IPS DF 6.9 (cell line): Measurements from ENCODE around the gene KRT2.

Experiments
- DNase-seq: peaks from one replicate; pipeline ENCODE4 v3.0.0-alpha.2; 2013; ENCODE audit warnings: low read depth, low spot score
- H3K27ac ChIP-seq: one replicate; pipeline ENCODE4 v1.5.1; 2013; ENCODE audit warnings: low read length, control low read depth
- H3K27me3 ChIP-seq: 2 replicates; pipeline ENCODE4 v1.6.1; 2013; ENCODE audit warnings: mild to moderate bottlenecking, low read length; ENCODE audit not compliant: control insufficient read depth, insufficient read depth
- H3K36me3 ChIP-seq: 2 replicates; pipeline ENCODE4 v1.6.1; 2013; ENCODE audit warnings: low read length; ENCODE audit not compliant: control insufficient read depth, insufficient read depth
- H3K4me1 ChIP-seq: 2 replicates; pipeline ENCODE4 v1.6.1; 2013; ENCODE audit warnings: low read length; ENCODE audit not compliant: control insufficient read depth, insufficient read depth
- H3K4me3 ChIP-seq: 2 replicates; pipeline ENCODE4 v1.5.1; 2013; ENCODE audit warnings: mild to moderate bottlenecking, low read length
- H3K9me3 ChIP-seq: 2 replicates; pipeline ENCODE4 v1.6.1; 2013; ENCODE audit warnings: low read length, inconsistent platforms; ENCODE audit not compliant: control insufficient read depth, insufficient read depth
- WGBS: extraction: QIAGEN DNeasy Blood & Tissue Kit; methylation state at CpG from one replicate; pipeline ENCODE4 v1.1.7; 2013; ENCODE audit warnings: mixed read lengths, missing lambda C conversion rate; ENCODE audit not compliant: insufficient read length, insufficient coverage; 5-methylcytosine and 5-hydroxymethylcytosine counted together

Gene KRT2

GRCh38 chr12:52651726-52652261, at the start of gene KRT2:
Gene KRT2, minus strand, starts transcription at chr12:52652211. Its CDS starts 69 bp downstream, at chr12:52652142.
- Histone ChIP-seq H3K36me3 (no peaks in the 10 kb centered on the region), H3K4me1 (no peaks in the 10 kb centered on the region), H3K9me3 (no peaks in the 10 kb centered on the region), H3K27ac (no peak within 1 kb of the TSS), H3K27me3 (no peaks in the 10 kb centered on the region), H3K4me3 (no peak within 1 kb of the TSS)
- no peak for DNase-seq
- WGBS = no CpG with 5 or more reads among the region's 16 CpGs

GRCh38 chr12:52701281-52701680, 49.3 kb upstream of the KRT2 start:
- H3K36me3 ChIP-seq = no peaks in the 10 kb centered on the region
- no peak overlapping the region for H3K27ac ChIP-seq
- no CpG with 5 or more reads among the region's 12 CpGs for WGBS
- H3K4me3 ChIP-seq = no peak overlapping the region
- no peaks in the 10 kb centered on the region for H3K9me3 ChIP-seq
- no peak for DNase-seq
- H3K4me1 ChIP-seq = 0 out of 2 replicates have a peak, but pooled peaks cover 1% of the 10 kb centered on the region
- H3K27me3 ChIP-seq = no peaks in the 10 kb centered on the region

- Histone ChIP-seq H3K4me3 (no peak overlapping the region), H3K4me1 (0 out of 2 replicates have a peak, but pooled peaks cover 1% of the 10 kb centered on the region), H3K27me3 (no peaks in the 10 kb centered on the region), H3K9me3 (no peaks in the 10 kb centered on the region), H3K36me3 (no peaks in the 10 kb centered on the region), H3K27ac (no peak overlapping the region)
- DNase-seq = no peak
- no CpG with 5 or more reads among the region's 2 CpGs for WGBS
Observed at GRCh38 chr12:52699960-52700359, 47.9 kb upstream of the KRT2 start.

GRCh38 chr12:52699373-52699772, 47.4 kb upstream of the KRT2 start:
- no peak for DNase-seq
- no peak overlapping the region for H3K27ac ChIP-seq
- WGBS = no CpG with 5 or more reads among the region's 2 CpGs
- 0 out of 2 replicates have a peak, but pooled peaks cover 1% of the 10 kb centered on the region for H3K4me1 ChIP-seq
- H3K4me3 ChIP-seq = no peak overlapping the region
- no peaks in the 10 kb centered on the region for H3K36me3 ChIP-seq
- no peaks in the 10 kb centered on the region for H3K9me3 ChIP-seq
- H3K27me3 ChIP-seq = no peaks in the 10 kb centered on the region

- Histone ChIP-seq H3K27ac (no peak overlapping the region), H3K4me3 (no peak overlapping the region), H3K27me3 (no peaks in the 10 kb centered on the region), H3K36me3 (no peaks in the 10 kb centered on the region), H3K9me3 (no peaks in the 10 kb centered on the region), H3K4me1 (0 out of 2 replicates have a peak, but pooled peaks cover 1% of the 10 kb centered on the region)
- no CpG with 5 or more reads among the region's 11 CpGs for WGBS
- DNase-seq = no peak
Observed at GRCh38 chr12:52698651-52699340, 46.8 kb upstream of the KRT2 start.

- Histone ChIP-seq H3K4me1 (0 out of 2 replicates have a peak, but pooled peaks cover 1% of the 10 kb centered on the region), H3K4me3 (no peak overlapping the region), H3K27ac (no peak overlapping the region), H3K27me3 (no peaks in the 10 kb centered on the region), H3K9me3 (no peaks in the 10 kb centered on the region), H3K36me3 (no peaks in the 10 kb centered on the region)
- no CpG with 5 or more reads among the region's 2 CpGs for WGBS
- no peak for DNase-seq
Observed at GRCh38 chr12:52697058-52697582, 45.1 kb upstream of the KRT2 start.

GRCh38 chr12:52696588-52696987, 44.6 kb upstream of the KRT2 start:
- WGBS = no CpG with 5 or more reads among the region's 3 CpGs
- Histone ChIP-seq H3K27ac (no peak overlapping the region), H3K4me1 (0 out of 2 replicates have a peak, but pooled peaks cover 1% of the 10 kb centered on the region), H3K36me3 (no peaks in the 10 kb centered on the region), H3K27me3 (no peaks in the 10 kb centered on the region), H3K9me3 (no peaks in the 10 kb centered on the region), H3K4me3 (no peak overlapping the region)
- no peak for DNase-seq

GRCh38 chr12:52695039-52695438, 43.0 kb upstream of the KRT2 start:
- Histone ChIP-seq H3K4me3 (no peak overlapping the region), H3K36me3 (no peaks in the 10 kb centered on the region), H3K27ac (no peak overlapping the region), H3K9me3 (no peaks in the 10 kb centered on the region), H3K4me1 (0 out of 2 replicates have a peak, but pooled peaks cover 1% of the 10 kb centered on the region), H3K27me3 (peaks cover 3% of the 10 kb centered on the region; the same call in 1 of the 2 replicates)
- WGBS = no CpG with 5 or more reads among the region's 3 CpGs
- DNase-seq = no peak

GRCh38 chr12:52694151-52694550, 42.1 kb upstream of the KRT2 start:
- Histone ChIP-seq H3K27ac (no peak overlapping the region), H3K27me3 (peaks cover 3% of the 10 kb centered on the region; the same call in 1 of the 2 replicates), H3K4me3 (no peak overlapping the region), H3K4me1 (0 out of 2 replicates have a peak, but pooled peaks cover 1% of the 10 kb centered on the region), H3K36me3 (no peaks in the 10 kb centered on the region), H3K9me3 (no peaks in the 10 kb centered on the region)
- WGBS = no CpG with 5 or more reads among the region's 6 CpGs
- DNase-seq = no peak

GRCh38 chr12:52693261-52693660, 41.2 kb upstream of the KRT2 start:
- peaks cover 3% of the 10 kb centered on the region; the same call in 1 of the 2 replicates for H3K27me3 ChIP-seq
- 0 out of 2 replicates have a peak, but pooled peaks cover 1% of the 10 kb centered on the region for H3K4me1 ChIP-seq
- H3K4me3 ChIP-seq = no peak overlapping the region
- H3K27ac ChIP-seq = no peak overlapping the region
- DNase-seq = no peak
- no CpG with 5 or more reads among the region's 5 CpGs for whole genome bisulfite sequencing
- no peaks in the 10 kb centered on the region for H3K36me3 ChIP-seq
- no peaks in the 10 kb centered on the region for H3K9me3 ChIP-seq
